NCI-H1105 treated with DMSO at 0.1 percent for 48 hours (cell line): ENCODE results near the gene MINK1.

Experiments
- DNase-seq: peaks from one replicate; lab custom pipeline; 2025; lab: John Stamatoyannopoulos, UW

The MINK1 gene

DNA sequence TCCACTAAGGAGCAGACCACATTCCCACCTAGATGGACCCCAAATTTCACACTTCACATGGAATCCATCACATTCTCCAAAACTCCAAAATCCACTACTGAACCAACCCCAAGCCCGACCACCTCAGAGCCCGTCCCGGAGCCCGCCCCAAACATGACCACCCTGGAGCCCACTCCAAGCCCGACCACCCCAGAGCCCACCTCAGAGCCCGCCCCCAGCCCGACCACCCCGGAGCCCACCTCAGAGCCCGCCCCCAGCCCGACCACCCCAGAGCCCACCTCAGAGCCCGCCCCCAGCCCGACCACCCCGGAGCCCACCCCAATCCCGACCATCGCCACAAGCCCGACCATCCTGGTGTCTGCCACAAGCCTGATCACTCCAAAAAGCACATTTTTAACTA lies 100.5 kb downstream of the MINK1 start:
- no peak for DNase-seq

DNA sequence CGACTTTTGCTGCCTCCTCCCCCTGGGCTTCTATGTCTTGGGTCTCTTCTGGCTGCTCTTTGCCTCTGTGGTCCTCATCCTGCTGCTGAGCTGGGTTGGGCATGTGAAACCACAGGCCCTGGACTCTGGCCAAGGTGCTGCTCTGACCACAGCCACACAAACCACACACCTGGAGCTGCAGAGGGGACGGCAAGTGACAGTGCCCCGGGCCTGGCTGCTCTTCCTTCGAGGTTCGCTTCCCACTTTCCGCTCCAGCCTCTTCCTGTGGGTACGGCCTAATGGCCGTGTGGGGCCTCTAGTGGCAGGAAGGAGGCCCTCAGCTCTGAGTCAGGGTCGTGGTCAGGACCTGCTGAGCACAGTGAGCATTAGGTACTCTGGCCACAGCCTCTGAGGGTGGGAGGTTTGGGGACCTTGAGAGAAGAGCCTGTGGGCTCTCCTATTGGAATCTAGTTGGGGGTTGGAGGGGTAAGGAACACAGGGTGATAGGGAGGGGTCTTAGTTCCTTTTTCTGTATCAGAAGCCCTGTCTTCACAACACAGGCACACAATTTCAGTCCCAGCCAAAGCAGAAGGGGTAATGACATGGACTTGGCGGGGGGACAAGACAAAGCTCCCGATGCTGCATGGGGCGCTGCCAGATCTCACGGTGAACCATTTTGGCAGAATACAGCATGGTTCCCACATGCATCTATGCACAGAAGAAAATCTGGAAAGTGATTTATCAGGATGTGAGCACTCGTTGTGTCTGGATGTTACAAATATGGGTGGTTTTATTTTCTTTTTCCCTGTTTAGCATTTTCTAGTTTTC lies 101.2 kb downstream of the MINK1 start:
- DNase-seq = peak; percentile 20

- no peak for DNase-seq
These were observed 102.5 kb downstream of the MINK1 start for GRCh38 chr17:4935650-4936049.

- DNase-seq = no peak
These were observed 103.3 kb downstream of the MINK1 start for GRCh38 chr17:4936436-4936835.

DNA sequence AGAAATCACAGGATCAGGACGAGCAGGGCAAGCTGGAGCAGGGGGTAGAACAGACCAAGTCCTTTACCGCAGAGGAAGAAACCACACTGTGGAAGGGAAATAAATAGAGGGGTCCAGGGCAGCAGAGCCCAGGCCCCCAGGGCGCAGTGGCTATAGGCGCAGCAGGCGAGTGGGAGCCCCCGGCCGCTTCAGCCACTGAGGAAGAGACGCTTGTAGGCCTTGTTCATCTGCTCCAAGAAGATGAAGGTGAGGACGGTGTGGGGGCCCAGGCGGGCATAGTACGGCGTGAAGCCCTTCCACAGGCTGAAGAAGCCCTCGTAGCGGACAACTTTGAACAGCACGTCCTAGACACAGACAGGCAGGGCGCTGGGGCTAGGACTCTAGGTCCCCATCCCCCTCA lies 104.4 kb downstream of the MINK1 start:
- DNase-seq = no peak

DNA sequence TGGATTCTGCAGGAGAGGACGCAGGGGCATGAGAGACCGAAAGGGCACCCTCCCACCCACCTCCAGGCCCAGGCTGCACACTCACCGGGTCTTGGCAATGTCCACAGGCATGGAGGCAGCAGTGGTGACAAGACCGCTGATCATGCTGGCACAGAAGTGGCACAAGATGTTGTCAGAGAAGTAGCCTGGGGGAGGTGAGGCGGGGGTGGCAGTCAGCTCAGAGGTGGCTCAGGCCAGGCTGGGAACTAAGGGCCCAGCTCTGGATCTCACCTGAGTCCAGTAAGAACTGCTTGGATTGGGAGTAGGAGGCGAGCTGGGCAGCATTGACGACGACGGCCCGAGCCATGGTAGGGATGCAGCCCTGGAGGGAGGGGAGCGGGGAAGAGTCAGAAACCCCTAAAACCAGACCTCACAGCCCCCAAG lies 104.9 kb downstream of the MINK1 start:
- DNase-seq = no peak

DNA sequence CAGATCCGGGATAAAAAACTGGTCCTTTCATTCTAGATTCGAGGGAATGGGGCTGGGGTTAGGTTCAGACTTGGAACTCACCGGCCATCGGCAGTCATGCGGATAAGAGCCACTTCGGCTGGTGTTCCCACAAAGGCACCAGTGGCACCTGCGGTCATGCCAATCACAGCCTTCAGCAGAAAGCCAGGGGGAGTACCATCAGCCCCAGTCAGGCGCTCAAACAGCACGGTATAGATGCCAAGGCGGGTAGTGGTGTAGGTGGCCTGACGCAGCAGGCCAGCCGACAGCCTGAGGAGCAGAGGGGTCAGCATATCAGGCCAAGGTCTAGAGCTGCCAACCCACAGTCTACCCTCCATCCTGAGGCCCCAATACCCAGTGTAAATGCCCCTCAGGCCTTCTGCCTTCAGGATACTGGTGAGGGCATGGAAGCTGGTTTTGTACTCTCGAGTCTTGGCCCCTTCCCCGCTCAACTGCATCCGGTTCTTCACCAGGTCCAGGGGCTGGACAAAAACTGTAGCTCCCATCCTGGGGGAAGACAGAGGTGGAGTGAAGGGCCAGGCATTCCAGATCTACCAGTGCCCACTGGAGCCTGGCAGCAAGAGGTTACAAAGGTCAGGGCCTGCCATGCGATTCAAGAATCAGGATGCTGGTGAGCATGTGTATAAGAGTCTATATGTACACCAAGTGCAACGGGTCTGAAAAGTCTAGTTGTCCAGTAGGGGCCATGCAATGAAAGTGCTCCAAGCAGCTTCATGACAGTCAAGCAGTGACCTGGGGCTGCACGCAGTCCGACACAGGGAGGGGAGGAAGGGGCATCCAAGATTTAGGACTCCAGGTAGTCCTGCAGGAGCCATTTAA lies 105.8 kb downstream of the MINK1 start:
- no peak for DNase-seq

GRCh38 chr17:4939546-4939795 lies 106.3 kb downstream of the MINK1 start:
- DNase-seq = no peak

- peak; percentile 100 for DNase-seq
These were observed 106.8 kb downstream of the MINK1 start, which contains the start of the genes RNF167 and SLC25A11 for GRCh38 chr17:4939796-4940554. Gene RNF167 (plus strand): TSS chr17:4940268. CDS start chr17:4940910, 642 bp downstream. Gene SLC25A11 (minus strand): TSS chr17:4940046. CDS start chr17:4939910, 136 bp downstream.

GRCh38 chr17:4940555-4941318 lies 107.6 kb downstream of the MINK1 start:
- DNase-seq = no peak

DNA sequence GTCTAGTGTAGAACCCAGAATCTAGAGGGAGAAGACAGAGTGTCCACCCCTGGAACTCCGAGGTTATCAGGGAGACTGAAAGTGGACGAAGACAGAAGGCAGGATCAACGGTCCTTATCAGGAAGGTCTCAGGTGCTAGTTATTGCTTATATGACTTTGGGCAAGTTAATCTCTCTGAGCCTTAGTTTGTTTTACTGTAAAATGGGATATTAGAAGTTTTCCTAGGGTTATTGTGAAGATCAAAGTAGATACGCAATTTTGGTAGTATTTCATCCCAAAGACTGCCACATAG lies 108.1 kb downstream of the MINK1 start:
- no peak for DNase-seq

DNA sequence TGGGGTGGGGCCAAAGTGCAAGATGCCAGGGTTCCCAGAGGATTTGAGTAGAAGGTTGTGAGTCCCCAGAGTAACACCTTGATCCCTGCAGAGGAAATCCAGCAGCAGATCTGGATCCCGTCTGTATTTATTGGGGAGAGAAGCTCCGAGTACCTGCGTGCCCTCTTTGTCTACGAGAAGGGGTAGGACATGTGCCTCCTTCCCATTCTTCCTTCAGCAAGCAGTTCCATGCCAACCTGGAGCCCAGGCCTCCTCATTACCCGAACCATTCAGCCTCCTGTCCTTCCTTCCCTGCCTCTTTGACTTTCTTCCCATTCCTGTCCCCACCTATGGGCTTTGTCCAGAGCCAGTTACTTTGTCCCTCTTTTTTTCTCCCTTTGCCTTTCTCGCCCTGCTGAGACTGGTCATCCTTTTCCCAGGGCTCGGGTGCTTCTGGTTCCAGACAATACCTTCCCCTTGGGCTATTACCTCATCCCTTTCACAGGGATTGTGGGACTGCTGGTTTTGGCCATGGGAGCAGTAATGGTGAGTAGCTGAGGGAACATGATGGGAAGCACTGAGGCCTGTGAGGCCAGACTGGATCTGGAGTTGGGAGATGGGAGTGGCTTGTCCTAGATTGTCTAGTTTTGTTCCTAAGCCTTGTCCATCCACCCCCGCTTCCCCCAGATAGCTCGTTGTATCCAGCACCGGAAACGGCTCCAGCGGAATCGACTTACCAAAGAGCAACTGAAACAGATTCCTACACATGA lies 109.8 kb downstream of the MINK1 start:
- no peak for DNase-seq

DNA sequence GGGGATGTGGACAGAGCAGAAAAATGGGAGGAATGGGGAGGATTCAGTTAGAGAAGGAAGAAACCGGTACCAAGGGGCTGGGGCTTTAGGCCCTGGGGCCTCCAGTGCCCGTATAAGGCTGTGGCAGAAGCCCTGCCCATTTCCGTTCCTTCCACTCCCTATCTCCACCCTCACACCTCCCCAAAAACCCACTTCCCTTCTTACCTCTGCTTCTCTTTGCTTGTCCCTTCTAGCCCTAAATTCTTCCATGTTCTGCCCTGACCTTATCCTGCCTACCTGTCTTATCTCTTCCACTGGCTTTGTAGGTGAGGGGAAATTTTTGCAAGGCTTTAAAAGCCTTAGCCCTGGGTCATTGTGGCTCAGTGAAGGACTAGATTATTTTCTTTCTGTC lies 111.0 kb downstream of the MINK1 start:
- DNase-seq = no peak

DNA sequence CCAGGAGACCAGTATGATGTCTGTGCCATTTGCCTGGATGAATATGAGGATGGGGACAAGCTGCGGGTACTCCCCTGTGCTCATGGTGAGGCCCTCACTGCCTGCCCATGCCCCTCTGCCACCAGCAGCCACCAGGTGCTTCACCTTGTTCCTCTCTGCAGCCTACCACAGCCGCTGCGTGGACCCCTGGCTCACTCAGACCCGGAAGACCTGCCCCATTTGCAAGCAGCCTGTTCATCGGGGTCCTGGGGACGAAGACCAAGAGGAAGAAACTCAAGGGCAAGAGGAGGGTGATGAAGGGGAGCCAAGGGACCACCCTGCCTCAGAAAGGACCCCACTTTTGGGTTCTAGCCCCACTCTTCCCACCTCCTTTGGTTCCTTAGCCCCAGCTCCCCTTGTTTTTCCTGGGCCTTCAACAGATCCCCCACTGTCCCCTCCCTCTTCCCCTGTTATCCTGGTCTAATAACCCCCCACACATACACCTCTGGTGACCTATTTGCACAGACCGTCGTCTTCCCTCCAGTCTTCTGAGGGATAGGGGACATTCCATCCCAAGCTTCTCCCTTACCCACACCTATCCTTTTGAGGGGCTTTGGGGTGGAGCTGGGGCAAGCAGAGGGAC lies 111.5 kb downstream of the MINK1 start:
- no peak for DNase-seq

DNA sequence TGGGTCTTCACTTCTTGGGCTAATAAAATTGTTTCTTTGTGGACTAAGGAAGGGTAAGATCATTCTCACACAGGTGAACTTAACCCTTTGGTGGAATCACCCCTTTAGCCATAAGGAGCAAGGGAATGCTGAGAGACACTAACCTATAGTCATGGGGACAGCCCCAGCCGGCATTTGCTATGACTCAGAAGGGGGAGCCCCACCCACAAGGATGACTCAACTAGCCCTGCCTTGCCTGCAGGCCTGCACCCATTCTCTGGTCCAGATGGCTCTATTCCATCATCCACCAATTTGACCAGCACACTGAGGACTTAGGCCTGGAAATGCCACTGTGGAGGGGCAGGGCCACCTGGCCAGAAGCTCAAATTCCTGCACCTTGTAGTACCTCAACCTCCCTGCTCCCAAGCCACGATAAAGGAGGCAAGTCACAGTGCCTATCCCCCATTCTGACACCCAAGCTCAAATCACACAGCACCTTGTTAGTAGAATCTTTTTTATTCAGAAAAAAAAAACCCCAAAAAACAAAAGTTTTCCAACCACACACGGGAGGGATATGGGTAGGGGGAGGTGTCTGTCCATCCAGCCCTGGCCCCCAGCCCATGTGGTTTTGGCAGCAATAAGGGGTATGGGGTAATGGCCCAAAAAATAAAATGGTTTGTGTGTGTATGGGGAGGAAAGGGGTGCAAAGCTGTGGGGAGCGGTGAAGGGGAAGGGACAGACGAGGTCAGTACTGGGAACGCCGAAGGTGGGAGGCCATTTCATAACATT lies 112.2 kb downstream of the MINK1 start:
- no peak for DNase-seq

DNA sequence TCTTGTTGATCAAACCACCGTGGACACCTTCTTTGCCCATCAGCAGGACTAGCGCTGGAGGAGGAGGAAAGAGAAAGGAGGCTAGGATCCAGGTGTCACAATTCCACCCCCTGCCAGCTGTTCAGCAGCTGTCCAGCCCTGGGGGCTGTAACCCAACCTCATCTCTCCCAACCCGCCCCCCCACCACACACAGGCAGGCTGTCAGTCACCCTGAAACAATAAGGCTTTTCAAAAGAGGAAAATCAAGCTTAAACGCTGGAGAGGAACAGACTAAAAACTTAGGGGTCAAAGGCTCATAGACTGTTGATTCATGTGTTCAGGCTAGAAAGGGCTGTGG lies 112.8 kb downstream of the MINK1 start:
- DNase-seq = no peak

DNA sequence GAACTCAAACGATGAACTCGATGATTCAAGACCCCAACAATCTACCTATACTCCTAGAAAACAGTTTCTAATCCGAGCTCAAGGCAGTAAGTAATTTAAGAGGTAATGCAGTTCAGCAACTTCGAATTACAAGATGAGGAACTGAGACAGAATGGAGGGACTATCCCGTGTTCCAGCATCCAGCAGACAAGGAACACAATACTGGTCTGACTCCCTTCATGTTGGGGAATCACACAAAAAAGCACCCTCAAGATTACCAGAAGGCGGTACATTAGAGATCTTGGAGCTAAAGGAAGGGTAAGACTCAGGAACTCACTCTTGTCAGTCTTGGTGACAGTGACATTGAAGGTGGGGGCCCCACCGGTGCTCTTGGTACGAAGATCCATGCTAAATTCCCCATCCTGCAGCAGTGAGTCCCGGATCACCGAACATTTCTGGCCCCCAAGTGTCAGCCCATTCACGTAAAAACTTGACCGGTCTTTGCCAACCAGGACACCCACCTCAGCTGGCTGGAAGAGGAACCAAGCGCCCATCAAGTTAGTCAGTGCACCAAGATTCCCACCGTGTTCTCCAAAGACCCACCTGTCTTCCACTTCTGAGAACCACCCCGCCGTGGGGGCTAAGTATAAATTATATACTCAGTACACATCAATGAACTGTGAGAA lies 113.3 kb downstream of the MINK1 start:
- no peak for DNase-seq

DNA sequence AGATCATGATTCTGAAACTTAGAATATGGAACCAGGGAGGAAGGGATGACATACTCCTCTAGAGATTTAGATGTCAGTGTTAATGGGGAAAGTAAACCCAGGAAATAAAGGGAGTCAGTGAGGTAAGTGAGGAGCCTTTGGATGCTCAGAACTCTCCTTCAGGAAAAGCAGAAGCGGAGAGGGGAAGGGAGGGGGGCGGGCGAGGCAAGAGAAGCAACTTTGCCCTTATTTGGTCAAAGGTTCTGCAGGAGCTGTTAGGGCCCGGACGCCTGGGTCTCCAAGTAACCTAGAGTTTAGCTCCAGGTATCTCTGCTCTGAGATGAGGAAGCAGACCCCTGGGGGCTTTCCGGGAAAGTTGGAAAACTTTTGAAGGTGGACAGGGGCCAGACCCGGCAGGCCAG lies 113.9 kb downstream of the MINK1 start:
- no peak for DNase-seq
